T-helper 2 cell treated with Interferon-gamma antibody and Interleukin-4, amounts not matched to agents 5 μg/mL and 100 μg/mL, for 36 hours (primary cell): Measurements from ENCODE around the gene TMED1.

ENCODE experiments used
- DNase-seq: peaks from one replicate; pipeline ENCODE4 v3.0.0; 2021; ENCODE audit warnings: low spot score
- H3K27ac Mint-ChIP-seq: one replicate; pipeline ENCODE4 v1.8.0; 2021; ENCODE audit warnings: mild to moderate bottlenecking, mixed read lengths
- H3K27me3 Mint-ChIP-seq: one replicate; pipeline ENCODE4 v1.8.0; 2021; ENCODE audit warnings: low read depth, mixed read lengths
- H3K36me3 Mint-ChIP-seq: one replicate; pipeline ENCODE4 v1.8.0; 2021; ENCODE audit warnings: low read depth, mixed read lengths
- H3K4me1 Mint-ChIP-seq: one replicate; pipeline ENCODE4 v1.8.0; 2021; ENCODE audit warnings: low read depth, mixed read lengths
- H3K4me3 Mint-ChIP-seq: one replicate; pipeline ENCODE4 v1.8.0; 2022; ENCODE audit warnings: mild to moderate bottlenecking, moderate library complexity, mixed read lengths
- H3K9me3 Mint-ChIP-seq: one replicate; pipeline ENCODE4 v1.8.0; 2021; ENCODE audit warnings: mixed read lengths

Gene TMED1

DNA sequence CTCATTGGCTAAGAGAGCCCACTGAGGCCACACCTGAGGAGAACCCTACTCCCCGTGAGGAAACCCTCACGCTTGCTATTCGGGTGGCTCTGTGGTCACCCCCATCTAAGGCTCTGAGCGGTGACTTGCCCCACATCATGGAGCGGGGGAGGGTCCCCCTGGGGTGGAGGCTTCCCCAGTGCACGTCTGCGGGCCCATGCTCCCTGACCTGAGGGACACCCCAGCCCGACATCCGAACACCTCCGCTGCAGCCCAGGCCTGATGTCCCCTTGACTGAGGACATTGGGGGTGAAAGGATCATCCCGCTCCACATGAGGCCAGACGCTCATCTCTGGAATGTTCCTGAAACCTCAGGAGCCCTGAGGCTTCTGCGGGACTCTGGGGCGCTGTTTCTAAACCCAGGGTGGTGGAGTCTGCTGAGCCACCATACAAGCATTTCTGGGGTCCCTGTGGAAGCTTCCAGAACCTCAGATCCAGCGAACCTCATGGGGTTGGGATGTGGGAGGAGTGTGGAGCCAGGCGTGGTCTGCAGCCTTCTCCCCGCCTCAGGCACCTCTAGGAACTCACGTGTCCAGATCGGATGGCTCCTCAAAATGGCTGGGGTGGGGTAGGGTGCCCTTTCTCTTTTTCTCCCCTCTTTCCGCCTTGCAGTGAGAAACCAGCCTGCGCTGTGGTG lies 19.9 kb downstream of the TMED1 start:
- peaks cover 4% of the 10 kb centered on the region for H3K9me3 Mint-ChIP-seq
- no peaks in the 10 kb centered on the region for H3K27me3 Mint-ChIP-seq
- H3K36me3 Mint-ChIP-seq, result peaks cover 36% of the 10 kb centered on the region
- DNase-seq, result no peak
- H3K4me3 Mint-ChIP-seq, result no peak overlapping the region
- no peak overlapping the region for H3K27ac Mint-ChIP-seq
- H3K4me1 Mint-ChIP-seq, result peaks cover 10% of the 10 kb centered on the region

DNA sequence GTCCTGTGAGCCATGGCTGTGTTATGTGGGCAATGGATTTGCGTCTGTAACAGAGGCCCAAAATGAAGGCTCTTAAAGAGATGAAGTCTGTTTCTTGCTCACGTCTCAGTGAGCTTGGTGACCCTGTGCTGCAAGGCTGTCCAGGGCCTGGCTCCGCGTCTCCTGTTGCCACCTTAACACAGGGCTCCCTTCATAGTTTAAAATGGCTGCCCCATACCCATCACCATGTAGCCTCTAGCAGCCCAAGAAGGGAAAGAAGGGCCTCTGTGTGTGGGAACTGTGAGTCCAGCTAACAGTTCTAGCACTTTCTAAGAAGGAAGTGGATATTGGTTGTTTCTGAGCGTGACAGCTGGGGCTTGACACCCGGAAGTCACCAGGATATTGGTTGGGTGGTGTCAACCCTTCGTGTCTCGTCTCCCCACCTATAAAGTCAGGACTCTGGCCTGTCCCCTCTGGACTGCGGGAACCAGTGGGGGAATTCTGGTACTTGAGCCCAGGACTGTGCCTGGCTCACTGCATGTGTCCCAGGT lies 20.9 kb downstream of the TMED1 start:
- H3K27me3 Mint-ChIP-seq, result no peaks in the 10 kb centered on the region
- no peak for DNase-seq
- no peak overlapping the region for H3K4me3 Mint-ChIP-seq
- peak overlapping the region; percentile 32 for H3K27ac Mint-ChIP-seq
- H3K36me3 Mint-ChIP-seq, result peaks cover 29% of the 10 kb centered on the region
- no peaks in the 10 kb centered on the region for H3K9me3 Mint-ChIP-seq
- H3K4me1 Mint-ChIP-seq, result peaks cover 5% of the 10 kb centered on the region

DNA sequence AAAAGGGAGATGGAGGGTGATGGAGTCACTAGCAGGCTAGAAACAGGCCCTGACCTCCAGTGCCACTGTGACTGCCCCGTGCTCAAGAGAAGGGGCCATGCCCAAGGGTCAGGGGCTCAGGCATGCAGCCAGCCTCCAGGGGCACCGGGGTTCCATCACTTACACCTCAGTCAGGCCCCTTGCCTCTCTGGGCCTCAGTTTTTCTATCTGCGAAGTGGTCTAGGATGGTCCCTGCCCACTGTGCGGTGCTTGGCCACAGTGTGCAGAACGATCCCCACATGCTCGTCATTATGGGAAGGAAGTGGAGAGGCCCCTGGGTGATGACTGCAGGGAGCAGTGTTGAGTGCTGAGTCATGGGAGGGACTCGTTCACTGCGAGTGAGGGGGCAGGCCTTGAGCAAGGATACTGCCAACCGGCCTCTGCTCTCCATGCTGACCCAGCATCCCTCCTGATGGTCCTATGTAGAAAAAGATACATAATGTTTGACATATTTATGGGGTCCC lies 23.1 kb downstream of the TMED1 start:
- peak; percentile 27 for DNase-seq
- H3K4me1 Mint-ChIP-seq, result peaks cover 20% of the 10 kb centered on the region
- no peaks in the 10 kb centered on the region for H3K9me3 Mint-ChIP-seq
- peaks cover 37% of the 10 kb centered on the region for H3K36me3 Mint-ChIP-seq
- H3K27me3 Mint-ChIP-seq, result no peaks in the 10 kb centered on the region
- H3K27ac Mint-ChIP-seq, result peak overlapping the region; percentile 68
- H3K4me3 Mint-ChIP-seq, result no peak overlapping the region

DNA sequence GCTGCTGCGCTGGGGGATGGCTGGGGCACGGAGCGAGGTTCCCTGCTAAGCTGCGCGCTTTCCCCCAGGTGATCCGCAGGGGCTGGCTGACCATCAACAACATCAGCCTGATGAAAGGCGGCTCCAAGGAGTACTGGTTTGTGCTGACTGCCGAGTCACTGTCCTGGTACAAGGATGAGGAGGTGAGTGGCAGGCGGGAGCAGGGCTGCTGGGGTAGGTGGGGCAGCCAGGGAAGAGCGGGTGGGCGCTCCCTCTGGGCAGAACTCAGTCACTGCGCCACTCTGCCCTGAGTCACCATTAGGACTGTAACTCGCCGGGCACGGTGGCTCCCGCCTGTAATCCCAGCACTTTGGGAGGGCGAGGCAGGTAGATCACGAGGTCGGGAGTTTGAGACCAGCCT lies 23.8 kb downstream of the TMED1 start:
- no peaks in the 10 kb centered on the region for H3K27me3 Mint-ChIP-seq
- H3K36me3 Mint-ChIP-seq, result peaks cover 40% of the 10 kb centered on the region
- H3K9me3 Mint-ChIP-seq, result no peaks in the 10 kb centered on the region
- H3K4me1 Mint-ChIP-seq, result peaks cover 21% of the 10 kb centered on the region
- H3K4me3 Mint-ChIP-seq, result no peak overlapping the region
- DNase-seq, result no peak
- peak overlapping the region; percentile 36 for H3K27ac Mint-ChIP-seq

DNA sequence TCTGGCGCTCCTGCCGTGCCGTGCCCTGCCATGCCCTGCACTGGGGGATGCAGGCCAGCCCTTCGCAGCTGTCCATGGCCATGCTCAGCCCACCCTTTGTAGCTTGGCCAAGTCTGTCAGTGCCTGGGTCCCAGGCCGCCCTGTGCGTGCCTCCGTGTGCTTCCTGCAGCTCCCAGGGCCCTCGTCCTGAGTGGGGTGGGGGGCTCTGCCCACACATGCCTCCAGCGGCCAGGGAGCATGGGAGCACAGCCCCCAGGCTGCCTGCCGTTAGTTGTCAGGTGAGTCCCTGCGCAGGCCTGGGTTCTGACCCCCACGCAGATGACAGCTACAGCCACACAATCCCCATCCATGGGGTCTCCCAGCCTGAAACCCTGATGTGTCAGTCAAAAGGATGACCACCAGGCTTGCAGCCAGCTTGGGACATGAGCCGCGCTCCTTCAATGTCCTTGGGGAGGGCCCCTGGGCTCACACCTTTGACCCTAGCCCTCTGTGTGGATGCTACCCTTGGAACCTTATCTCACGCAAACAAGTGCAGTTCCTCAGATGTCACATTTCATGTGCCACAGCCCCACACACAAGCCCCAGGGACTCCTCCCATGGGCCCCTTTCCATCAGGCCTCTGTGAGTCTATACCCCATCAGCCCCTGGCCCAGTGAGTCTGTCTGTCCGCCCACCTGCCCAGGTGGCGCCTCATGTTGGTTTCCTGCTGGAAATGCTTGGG lies 24.5 kb downstream of the TMED1 start:
- H3K36me3 Mint-ChIP-seq, result peaks cover 38% of the 10 kb centered on the region

DNA sequence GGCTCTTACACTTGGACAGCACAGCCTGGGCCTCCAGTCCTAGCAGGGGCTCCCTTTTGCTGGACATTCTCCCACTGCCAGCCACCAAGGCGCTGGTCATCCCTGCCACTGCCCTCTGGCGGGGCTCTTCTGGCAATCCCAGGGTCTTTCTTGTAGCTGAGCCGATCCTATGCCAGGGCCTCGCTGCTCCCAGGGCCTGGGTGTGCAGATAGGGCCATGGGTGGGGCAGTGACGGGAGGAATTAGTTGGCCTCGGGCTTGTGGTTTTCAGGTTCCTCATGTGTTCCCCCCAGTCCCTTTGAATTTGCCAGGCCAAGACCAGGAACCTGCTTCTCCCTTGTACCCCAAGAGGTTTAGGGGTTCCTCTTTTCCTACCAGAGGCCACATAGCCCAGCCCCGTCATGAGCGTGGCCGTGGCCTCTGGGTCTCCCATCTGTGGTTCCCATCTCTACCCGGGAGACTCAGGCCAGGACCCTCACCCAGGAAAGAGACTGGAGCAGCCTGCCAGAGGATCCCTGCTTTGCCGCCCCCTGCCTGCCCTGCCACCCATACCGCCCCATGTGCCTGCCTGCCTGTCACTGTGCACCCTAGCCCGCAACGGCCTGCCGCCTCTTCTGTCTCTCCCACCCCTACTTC lies 26.2 kb downstream of the TMED1 start:
- DNase-seq, result no peak
- H3K9me3 Mint-ChIP-seq, result no peaks in the 10 kb centered on the region
- H3K36me3 Mint-ChIP-seq, result peaks cover 45% of the 10 kb centered on the region
- peak overlapping the region; percentile 78 for H3K27ac Mint-ChIP-seq
- no peaks in the 10 kb centered on the region for H3K27me3 Mint-ChIP-seq
- H3K4me3 Mint-ChIP-seq, result no peak overlapping the region
- peaks cover 21% of the 10 kb centered on the region for H3K4me1 Mint-ChIP-seq

More for the DNA sequence above, 24.5 kb downstream of the TMED1 start:
- no peak overlapping the region for H3K27ac Mint-ChIP-seq
- H3K9me3 Mint-ChIP-seq, result no peaks in the 10 kb centered on the region
- no peaks in the 10 kb centered on the region for H3K27me3 Mint-ChIP-seq
- no peak overlapping the region for H3K4me3 Mint-ChIP-seq
- peaks cover 21% of the 10 kb centered on the region for H3K4me1 Mint-ChIP-seq
- DNase-seq, result no peak

DNA sequence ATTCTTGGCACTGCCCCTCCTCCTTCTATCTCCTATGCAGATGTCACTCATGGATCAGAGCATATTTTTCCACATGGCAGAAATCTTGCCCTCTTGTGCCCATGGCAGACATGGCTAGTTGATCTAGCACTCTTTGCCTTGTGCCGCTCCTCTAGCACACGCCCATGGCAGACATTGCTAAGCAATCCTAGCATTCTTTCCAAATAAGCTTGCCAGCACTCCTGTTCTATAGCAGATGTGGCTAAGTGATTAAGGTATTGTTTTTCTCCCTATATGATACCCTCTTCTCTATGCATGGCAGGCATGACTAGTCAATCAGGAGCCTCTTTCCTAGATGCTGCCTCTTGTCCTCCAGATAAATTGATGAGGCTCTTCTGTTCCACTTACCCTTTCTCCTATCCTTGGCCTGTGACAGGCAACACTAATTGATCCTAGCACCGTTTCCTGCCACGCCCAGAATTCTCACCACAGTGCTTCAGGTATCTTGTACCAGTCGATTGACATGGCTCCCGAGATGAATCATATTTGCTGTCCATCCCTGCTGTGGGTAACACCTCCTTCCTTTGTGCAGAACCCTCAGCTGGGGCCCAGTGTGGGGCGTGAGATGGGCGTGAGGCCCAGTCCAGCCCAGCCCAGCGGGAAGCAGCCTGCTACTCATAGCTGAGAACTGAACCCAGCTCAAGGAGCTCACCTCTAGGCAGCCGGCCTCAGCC lies 26.9 kb downstream of the TMED1 start:
- H3K4me1 Mint-ChIP-seq, result peaks cover 21% of the 10 kb centered on the region
- peak overlapping the region; percentile 78 for H3K27ac Mint-ChIP-seq
- peaks cover 47% of the 10 kb centered on the region for H3K36me3 Mint-ChIP-seq
- peak overlapping the region; percentile 55 for H3K4me3 Mint-ChIP-seq
- H3K27me3 Mint-ChIP-seq, result no peaks in the 10 kb centered on the region
- no peaks in the 10 kb centered on the region for H3K9me3 Mint-ChIP-seq
- DNase-seq, result peak; percentile 33

DNA sequence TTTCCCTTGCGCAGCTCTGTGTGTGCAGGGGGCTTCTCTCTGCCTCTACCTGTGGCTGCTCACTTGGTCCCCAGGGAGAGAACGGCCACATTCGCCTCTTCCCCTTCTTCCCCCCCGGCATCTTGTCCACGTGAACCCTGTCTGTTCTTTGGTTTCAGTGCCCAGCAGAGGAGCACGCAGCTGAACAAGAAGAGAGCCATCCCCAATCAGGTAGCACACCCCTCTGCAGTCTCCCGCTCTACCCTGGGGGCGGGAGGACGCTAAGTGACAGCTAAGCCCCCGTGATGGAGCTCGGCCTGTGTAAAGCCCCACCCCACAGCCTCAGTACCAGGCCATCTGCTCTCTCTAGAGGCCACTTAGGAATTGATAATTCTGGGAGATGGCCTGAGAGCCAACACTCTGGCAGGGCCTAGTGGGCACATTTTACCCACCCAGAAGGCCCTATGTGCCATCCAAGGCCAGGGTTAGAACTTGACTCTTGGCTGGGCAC lies 30.2 kb downstream of the TMED1 start:
- Mint-ChIP-seq H3K36me3 (peaks cover 61% of the 10 kb centered on the region), H3K27me3 (no peaks in the 10 kb centered on the region), H3K9me3 (no peaks in the 10 kb centered on the region), H3K27ac (no peak overlapping the region), H3K4me3 (no peak overlapping the region), H3K4me1 (peaks cover 16% of the 10 kb centered on the region)
- no peak for DNase-seq

DNA sequence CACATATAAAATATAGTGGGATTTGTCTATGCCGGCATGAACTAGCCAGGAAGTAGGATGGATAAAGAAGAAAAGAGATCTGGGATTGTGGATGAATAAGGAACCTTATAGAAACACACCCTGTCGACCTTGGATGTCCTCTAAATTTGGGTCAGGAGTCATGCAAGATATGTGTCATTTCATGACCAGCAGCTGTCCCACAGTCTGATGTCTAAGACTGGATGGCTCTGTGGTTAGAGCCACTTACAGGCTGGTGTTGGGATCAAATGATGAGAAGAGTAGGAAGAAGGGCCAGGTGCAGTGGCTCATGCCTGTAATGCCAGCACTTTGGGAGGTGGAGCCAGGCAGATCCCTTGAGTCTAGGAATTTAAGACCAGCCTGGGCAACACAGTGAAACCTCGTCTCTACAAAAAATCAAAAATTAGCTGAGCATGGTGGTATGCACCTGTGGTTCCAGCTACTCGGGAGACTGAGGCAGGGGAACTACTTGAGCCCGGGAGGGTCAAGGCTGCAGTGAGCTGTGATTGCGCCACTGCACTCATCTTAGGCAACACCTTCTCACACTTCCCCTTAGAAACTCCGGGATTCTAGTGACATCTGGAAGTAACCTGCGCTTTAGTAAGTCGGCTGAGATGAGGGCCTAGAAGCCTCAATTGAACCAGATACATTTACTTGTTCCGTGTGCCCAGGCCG lies 30.8 kb downstream of the TMED1 start:
- H3K36me3 Mint-ChIP-seq, result peaks cover 62% of the 10 kb centered on the region
- DNase-seq, result no peak
- H3K27me3 Mint-ChIP-seq, result no peaks in the 10 kb centered on the region
- H3K9me3 Mint-ChIP-seq, result no peaks in the 10 kb centered on the region
- peaks cover 16% of the 10 kb centered on the region for H3K4me1 Mint-ChIP-seq
- H3K27ac Mint-ChIP-seq, result no peak overlapping the region
- H3K4me3 Mint-ChIP-seq, result no peak overlapping the region

DNA sequence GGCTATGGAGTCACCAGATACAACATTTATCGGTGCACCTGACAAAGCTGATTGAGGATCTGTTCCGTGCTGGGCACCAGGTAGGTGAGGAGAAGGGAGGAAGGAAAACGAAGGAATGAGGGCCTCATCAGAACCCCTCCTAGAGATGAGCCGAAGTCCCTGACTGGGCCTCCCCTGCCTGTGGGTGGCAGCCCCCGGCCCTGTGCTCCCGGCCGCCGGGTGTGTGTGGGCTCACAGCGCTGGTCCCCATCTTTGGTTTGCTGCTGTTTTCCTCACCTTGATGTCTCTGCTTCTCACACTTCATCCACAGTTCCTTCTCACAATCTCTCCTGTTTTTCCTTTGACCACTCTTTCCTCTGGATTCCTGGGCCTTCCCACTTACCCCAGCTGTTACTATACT lies 32.8 kb downstream of the TMED1 start:
- Mint-ChIP-seq H3K4me1 (peaks cover 6% of the 10 kb centered on the region), H3K27ac (no peak overlapping the region), H3K9me3 (no peaks in the 10 kb centered on the region), H3K4me3 (no peak overlapping the region), H3K27me3 (no peaks in the 10 kb centered on the region), H3K36me3 (peaks cover 55% of the 10 kb centered on the region)
- no peak for DNase-seq

DNA sequence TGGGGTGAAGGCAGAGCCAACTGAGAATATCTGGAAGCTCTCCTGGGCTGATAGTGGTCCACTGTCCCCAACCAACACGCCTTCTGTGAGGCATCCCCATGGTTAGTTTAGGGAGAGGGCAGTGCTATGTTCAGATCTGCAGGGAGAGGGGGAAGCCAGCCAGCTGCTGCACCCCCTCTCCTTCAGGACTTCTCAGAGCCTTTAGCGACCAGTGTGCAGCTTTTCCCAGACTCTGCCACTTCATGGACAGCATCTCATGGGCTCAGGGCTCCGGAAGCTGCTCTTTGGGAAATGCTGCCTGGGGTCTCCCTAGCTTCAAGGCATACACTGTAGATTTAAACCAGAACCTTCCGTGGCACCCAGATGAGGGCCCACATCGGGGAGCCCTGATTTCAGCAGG lies 33.5 kb downstream of the TMED1 start:
- Mint-ChIP-seq H3K4me1 (peaks cover 8% of the 10 kb centered on the region), H3K27me3 (no peaks in the 10 kb centered on the region), H3K36me3 (peaks cover 53% of the 10 kb centered on the region), H3K9me3 (no peaks in the 10 kb centered on the region), H3K27ac (peak overlapping the region; percentile 31), H3K4me3 (no peak overlapping the region)
- no peak for DNase-seq

DNA sequence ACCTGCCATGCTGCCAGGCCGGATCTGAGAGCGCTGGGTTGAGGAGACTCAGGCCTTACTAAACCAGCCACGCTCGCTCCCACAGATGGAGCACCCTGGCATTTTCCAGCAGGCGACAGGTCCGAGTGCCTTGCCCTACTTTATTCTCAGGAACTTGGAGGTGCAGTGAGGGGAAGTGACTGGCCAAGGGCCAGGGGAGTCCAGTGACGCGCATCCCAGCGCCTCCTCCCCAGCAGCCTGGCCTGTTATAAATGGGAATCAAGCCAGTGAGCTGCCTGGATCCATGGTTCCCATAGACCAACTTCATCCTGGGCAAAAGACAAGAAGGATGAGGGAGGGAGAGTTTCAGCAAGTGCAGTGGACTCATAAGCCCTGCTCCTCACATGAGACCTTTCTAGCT lies 35.5 kb downstream of the TMED1 start:
- no peaks in the 10 kb centered on the region for H3K27me3 Mint-ChIP-seq
- no peak for DNase-seq
- H3K9me3 Mint-ChIP-seq, result no peaks in the 10 kb centered on the region
- no peak overlapping the region for H3K4me3 Mint-ChIP-seq
- H3K4me1 Mint-ChIP-seq, result peaks cover 14% of the 10 kb centered on the region
- no peak overlapping the region for H3K27ac Mint-ChIP-seq
- peaks cover 54% of the 10 kb centered on the region for H3K36me3 Mint-ChIP-seq
